HTERT RPE-1 (cell line): Measurements from ENCODE around the gene DMBT1.
"Not testable (repeated sequence)": the region's sequence is repeated elsewhere in the genome, so short reads cannot be mapped to it uniquely, and the experiment has no call there.

Source experiments
- in situ Hi-C: fragments of 300-500 bp; cut with MboI; formaldehyde crosslinking; loops from 4 replicates; pipeline ENCODE4 v1.14.3; 2020; ENCODE audit warnings: low sequenced_read_pairs

DMBT1 gene

DNA sequence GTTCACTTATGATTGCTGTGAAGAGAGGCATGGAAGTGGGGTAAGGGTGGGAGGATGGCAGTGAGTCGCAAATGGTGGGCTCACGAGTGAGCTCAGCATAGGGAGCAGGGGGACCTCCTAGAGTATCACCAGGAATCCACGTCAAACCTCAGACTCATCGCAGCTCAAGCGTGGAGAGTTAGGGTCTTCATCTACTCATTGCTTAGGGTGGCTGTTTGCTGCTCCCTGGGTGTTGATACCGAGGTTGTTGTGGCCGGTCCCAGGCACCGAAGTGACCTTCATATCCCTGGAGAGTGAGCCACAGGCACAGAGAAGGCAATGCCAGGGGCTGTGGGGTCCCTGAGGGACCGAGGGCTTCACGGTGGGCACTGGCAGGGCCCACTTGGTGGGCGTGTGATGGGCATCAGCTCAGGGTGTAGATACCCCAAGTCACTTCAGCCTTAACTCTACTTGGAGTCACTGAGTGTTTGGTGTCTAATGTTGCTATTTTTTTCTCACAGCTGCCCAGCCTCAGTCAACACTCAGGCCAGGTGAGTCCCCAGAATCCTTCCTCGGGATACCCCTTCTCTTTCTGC, 16.8 kb downstream of the DMBT1 start:
- in situ Hi-C loops = no loop called here

DNA sequence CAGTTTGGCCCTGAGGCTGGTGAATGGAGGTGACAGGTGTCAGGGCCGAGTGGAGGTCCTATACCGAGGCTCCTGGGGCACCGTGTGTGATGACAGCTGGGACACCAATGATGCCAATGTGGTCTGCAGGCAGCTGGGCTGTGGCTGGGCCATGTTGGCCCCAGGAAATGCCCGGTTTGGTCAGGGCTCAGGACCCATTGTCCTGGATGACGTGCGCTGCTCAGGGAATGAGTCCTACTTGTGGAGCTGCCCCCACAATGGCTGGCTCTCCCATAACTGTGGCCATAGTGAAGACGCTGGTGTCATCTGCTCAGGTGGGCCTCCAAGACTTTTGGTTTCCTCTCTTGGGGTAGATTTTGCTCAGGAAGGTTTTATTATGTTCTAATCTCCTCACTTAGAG, 25.5 kb downstream of the DMBT1 start:
- in situ Hi-C loops = not testable (repeated sequence)

DNA sequence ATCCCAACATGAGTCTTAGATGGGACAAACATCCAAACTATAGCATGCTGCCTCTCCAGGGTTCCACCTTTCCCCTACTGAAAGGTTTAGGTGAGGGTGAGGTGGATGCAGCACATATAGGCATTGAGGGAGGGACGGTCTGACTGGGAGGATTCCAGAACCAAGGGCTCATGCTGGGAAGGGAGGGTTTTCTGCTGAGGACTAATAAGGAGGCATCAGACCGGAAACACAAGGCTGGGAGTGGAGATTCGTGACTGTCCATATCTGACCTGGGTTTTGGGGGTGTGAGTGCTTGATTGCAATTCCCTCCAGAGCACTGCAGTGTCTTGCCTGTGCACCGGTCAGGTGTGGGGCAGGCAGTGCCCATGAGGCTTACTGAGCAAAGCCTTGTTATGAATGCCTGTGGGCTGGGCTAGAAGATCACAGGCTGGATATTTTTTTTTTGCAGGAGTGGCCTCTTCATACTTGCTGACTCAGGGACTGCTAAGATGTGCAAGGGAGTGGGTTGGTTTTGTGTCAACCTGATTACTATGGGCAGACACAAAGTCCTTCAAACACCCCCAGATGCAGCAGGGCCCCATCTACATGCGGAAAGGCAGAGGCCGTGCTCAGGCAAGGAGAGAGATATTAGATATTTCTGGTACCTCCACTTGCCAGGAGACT, 26.7 kb downstream of the DMBT1 start:
- in situ Hi-C loops = no loop called here

DNA sequence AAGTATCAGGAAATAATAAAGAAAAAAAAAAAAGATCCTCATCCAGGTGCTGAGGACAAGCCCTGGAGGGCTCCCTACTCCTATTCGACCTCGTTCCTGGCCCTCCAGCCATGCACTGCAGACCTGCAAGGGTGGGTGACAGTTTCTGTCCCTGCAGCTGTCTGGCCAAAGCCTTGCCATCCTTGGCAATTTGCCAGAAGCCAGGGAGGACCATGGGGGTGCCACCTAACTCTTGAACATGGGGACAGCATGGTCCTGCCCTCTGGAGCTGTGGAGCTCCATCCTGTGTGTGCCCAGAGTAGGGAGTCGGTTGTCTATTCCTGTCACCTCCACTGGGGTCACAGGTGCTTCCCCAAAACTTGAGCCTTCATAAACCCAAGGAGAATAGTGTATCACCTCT, 27.8 kb downstream of the DMBT1 start:
- in situ Hi-C loops = no loop called here

DNA sequence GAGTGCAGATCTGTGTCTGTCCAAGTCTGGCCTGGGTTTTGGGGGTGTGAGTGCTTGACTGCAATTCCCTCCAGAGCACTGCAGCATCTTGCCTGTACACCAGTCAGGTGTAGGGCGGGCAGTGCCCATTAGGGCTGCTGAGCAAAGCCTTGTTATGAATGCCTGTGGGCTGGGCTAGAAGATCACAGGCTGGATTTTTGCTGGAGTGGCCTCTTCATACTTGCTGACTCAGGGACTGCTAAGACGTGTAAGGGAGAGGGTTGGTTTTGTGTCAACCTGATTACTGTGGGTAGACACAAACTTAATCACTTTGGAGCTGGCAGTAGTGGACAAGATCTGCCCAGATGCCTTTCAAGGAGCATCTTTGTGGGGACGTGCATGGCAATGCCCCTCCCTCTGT, 29.6 kb downstream of the DMBT1 start:
- in situ Hi-C loops = no loop called here

DNA sequence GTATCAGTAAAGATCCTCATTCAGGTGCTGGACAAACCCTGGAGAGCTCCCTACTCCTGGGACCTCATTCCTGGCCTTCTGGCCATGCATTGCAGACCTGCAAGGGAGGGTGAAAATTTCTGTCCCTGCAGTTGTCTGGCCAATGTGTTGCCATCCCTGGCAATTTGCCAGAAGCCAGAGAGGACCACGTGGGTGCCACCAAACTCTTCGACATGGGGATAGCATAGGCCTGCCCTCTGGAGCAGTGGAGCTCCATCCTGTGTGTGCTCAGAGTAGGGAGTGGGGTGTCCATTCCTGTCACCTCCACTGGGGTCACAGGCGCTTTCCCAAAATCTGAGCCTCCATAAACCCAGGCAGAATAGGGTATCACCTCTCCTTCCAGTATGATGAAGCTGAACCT, 31.2 kb downstream of the DMBT1 start:
- in situ Hi-C loops = no loop called here

DNA sequence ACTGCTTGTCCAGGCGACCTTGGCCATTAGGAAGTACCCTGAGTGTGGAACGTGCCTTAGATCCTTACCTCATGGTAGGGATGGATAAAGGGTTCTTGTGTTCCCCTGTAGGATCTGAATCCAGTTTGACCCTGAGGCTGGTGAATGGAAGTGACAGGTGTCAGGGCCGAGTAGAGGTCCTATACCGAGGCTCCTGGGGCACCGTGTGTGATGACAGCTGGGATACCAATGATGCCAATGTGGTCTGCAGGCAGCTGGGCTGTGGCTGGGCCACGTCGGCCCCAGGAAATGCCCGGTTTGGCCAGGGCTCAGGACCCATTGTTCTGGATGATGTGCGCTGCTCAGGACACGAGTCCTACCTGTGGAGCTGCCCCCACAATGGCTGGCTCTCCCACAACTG, 31.6 kb downstream of the DMBT1 start:
- in situ Hi-C loops = no loop called here

DNA sequence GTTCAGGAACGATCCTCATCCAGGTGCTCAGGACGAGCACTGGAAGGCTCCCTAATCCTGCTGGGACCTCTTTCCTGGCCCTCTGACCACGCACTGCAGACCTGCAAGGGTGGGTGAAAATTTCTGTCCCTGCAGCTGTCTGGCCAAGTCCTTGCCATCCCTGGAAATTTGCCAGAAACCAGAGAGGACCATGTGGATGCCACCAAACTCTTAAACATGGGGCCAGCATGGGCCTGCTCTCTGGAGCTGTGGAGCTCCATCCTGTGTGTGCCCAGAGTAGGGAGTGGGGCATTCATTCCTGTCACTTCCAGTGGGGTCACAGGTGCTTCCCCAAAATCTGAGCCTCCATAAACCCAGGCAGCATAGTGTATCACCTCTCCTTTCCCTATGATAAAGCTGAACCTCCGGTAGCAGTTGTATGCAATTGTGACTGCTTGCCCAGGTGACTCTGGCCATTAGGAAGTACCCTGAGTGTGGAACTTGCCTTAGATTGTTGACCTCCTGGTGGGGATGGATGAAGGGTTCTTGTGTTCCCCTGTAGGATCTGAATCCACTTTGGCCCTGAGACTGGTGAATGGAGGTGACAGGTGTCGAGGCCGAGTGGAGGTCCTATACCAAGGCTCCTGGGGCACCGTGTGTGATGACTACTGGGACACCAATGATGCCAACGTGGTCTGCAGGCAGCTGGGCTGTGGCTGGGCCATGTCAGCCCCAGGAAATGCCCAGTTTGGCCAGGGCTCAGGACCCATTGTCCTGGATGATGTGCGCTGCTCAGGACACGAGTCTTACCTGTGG, 57.1 kb downstream of the DMBT1 start:
- in situ Hi-C loops = no loop called here

DNA sequence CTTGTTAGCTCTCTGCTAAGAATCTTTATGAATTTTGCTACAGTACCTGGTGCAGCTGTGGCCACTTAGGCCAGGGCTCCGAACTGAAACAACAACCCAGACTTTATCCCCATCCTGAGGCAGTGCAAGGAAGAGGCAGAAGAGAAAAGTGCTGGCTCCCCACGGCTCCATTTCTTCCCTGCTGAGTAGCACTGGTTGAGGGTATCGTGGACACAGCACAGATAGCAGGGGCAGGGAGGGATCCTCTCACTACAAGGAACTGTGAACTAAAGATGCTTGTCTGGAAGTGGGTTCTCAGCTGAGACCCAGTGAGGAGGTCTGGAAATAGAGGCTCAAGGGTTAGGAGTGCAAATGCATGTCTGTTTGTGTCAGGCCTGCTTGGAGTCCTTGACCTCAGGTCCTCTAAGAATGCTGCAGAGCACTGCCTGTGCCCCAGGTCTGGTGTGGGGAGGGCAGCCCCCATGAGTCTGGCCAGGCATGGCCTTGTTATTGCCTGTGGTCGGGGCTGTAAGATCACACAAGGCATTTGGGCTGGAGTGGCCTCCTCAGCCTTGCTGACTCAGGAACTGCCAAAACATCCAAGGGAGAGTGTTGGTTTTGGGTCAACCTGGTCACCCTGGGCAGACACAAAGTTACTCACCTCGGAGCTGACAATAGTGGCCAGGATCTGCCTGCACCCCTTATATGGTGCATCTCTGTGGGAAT, 58.1 kb downstream of the DMBT1 start:
- in situ Hi-C loops = no loop called here

DNA sequence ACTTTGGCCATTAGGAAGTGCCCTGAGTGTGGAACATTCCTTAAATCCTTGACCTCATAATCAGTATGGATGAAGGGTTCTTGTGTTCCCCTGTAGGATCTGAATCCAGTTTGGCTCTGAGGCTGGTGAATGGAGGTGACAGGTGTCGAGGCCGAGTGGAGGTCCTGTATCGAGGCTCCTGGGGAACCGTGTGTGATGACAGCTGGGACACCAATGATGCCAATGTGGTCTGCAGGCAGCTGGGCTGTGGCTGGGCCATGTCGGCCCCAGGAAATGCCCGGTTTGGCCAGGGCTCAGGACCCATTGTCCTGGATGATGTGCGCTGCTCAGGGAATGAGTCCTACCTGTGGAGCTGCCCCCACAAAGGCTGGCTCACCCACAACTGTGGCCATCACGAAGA, 60.4 kb downstream of the DMBT1 start:
- in situ Hi-C loops = not testable (repeated sequence)

DNA sequence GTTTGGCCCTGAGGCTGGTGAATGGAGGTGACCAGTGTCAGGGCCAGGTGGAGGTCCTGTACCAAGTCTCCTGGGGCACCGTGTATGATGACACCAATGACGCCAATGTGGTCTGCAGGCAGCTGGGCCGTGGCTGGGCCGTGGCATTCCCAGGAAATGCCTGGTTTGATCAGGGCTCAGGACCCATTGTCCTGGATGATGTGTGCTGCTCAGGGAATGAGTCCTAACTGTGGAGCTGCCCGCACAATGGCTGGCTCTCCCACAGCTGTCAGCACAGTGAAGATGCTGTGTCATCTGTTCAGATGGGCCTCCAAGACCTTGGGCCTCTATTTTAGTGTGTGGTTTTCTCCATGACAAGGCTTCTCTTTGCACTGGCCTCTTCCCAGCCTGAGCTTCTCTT, 64.0 kb downstream of the DMBT1 start:
- in situ Hi-C loops = no loop called here

DNA sequence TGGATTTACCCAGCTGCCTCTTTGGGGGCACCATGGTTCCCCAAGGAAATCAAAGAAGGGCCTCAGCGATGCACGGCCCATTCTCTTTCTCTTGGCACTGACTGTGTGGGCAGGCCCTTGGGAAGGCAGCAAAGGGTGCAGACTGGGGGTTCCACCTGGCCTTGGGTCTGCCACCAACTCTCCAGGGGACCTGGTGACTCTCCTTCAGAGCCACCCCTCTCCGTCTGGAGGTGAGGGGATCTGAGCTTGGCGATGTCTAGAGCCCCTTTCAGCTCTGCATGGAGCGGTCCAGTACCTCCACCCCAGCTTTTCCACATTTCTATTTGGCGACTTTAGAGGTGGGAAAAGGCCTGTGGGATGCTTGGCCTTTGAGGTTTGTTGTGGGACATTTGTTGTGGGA, 70.0 kb downstream of the DMBT1 start:
- in situ Hi-C loops = no loop called here

DNA sequence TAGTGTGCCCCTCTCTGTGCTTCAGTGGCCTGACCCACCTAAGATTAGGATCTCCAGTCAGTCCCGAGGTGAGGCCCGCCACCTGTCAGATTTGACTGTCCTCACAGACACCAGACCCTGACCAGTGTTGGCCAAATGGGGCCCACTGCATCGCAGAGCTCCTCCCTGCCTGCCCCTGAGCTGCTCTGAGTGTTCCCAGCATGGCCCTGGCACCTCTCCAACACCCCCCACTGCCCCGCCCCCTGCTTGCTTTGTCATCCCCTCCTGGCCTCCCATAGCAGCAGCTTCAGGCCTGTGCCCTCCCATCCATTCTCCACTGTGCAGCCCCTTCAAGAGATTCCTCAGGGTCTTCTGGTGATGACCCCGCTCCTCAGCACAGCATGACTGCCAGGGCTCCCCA, 71.5 kb downstream of the DMBT1 start:
- in situ Hi-C loops = no loop called here

DNA sequence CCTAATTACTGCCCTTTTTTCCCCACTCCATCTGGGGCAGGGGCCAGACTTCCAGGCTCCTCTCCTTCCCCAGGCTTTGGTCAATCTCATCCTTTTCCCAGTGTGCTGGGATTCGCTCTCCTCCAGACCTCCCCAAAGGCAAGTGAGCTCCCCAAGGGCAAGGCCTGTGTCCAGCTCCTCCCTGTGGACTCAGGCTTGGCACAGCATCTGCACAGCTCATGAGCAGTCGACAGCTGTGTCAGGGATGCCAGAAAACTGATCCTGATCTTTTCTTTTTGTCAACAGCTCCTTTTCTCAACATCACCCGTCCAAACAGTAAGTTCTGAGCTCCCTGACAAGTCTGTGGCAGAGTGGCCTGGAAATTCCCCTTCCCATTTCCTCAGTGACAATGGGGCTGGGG, 72.0 kb downstream of the DMBT1 start:
- in situ Hi-C loops = no loop called here

DNA sequence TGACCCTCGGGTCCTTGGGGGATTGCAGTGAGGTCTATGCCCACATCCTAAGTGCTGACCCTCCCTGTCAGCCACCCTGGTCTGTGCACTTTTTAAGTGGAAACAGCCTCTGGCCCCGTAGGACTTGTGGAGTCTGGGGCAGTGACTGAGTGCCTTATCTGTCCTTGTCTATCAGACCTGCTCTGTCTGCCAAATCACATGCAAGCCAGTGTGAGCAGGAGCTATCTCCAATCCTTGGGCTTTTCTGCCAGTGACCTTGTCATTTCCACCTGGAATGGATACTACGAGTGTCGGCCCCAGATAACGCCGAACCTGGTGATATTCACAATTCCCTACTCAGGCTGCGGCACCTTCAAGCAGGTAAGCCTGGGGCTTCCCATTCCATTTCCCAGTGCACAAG, 76.4 kb downstream of the DMBT1 start:
- in situ Hi-C loops = no loop called here

DNA sequence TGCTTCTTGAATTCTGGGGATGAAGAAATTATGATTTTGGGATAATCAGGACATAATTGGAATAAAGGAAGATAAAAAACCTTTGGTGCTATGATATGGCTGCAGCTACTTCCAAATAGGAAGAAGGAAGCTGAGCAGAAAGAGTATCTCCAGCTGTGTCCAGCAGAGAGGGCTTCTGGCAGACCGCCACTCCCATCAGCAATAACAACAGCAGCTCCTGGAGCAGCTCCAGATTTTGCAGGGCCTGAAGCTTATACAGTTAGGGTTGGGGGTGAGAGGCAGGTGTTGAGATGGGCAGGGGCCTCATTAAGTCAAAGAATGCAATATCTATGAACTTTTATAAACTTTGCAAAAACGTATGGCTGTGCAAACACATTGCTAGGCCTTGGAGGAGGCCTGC, 76.8 kb downstream of the DMBT1 start:
- in situ Hi-C loops = no loop called here

DNA sequence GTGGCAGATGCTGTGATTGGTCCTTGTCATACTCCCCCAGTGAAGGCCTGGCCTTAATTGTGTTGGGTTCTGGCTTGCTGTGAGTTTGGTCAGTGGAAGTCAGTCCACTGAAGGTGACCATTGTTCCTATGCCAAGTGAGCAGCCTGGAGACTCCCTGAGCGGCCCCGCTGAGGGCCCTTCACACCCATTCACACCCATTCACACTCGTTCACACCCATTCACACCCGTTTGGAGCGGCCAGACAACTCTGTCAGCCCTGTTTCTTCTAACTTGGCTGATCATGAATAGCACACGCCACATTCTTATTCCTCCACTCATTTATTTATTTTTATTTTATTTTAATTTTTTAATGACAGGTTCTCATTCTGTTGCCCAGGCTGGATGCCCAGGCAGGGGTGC, 77.6 kb downstream of the DMBT1 start:
- in situ Hi-C loops = no loop called here

DNA sequence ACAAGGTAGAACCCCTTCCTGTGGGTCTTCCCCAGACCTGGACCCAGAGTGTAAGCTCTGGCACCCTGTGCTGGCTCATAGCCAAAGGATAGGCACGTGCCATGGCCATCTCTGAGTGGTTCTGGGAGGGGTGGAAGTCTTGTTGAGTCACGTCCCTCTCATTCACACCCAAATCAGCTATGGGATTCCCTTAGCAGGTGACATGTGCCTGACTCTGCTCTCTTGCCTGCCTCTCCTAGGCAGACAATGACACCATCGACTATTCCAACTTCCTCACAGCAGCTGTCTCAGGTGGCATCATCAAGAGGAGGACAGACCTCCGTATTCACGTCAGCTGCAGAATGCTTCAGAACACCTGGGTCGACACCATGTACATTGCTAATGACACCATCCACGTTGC, 79.2 kb downstream of the DMBT1 start:
- in situ Hi-C loops = no loop called here

DNA sequence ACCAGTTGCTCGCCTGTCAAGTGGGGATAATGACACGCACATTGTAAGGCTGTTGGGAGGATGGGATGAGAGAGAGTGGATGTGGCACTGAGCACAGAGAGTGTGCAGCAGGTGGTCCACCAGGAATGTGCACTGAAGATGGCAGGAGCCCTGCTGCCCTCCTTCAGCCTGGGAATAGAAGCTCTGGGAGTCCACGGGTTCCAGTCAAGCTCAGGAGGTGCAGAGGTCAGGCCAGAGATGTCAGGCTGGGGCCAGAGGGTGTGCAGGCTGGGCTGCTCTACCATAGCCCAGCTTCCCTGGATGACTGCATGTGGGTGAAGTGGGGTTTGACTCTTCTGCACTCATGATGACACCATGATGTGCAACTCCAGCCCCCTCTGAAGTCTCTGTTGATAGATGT, 80.4 kb downstream of the DMBT1 start:
- in situ Hi-C loops = no loop called here

DNA sequence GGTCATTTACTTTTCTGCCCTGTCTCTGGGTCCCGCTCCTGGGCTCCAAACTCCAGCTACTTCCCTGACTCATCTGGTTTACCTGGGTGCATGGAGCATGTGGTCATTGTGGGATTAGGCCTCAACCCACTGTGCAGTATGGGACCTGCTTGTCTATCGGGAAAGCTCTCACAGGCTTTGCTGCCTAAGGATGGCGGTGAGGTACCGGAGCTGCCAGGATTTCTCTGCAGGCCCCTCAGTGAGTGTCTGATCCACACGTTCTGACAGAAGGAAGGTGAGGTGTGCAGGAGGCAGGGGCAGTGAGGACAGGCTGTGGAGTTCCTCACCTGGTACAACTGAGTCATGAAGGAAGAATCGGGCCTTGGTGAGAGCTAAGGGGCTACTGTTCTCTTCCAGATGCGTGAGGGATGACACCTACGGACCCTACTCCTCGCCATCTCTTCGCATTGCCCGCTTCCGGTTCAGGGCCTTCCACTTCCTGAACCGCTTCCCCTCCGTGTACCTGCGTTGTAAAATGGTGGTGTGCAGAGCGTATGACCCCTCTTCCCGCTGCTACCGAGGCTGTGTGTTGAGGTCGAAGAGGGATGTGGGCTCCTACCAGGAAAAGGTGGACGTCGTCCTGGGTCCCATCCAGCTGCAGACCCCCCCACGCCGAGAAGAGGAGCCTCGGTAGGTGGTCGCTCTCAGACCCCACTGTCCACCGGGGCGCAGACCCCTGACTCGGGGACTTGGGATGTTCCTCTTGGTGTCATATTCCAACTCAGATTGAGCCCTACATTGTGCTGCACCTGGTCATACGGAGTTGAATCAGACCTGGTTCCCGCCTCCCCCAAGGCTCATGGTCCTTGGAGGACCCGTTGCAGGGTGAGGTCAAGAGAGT, 82.4 kb downstream of the DMBT1 start:
- in situ Hi-C loops = no loop called here
